ENCODE measurements around the gene FNDC3A.
A peak's percentile ranks its signal among the peaks of the same experiment; 100 is the strongest.

Gene FNDC3A

DNA sequence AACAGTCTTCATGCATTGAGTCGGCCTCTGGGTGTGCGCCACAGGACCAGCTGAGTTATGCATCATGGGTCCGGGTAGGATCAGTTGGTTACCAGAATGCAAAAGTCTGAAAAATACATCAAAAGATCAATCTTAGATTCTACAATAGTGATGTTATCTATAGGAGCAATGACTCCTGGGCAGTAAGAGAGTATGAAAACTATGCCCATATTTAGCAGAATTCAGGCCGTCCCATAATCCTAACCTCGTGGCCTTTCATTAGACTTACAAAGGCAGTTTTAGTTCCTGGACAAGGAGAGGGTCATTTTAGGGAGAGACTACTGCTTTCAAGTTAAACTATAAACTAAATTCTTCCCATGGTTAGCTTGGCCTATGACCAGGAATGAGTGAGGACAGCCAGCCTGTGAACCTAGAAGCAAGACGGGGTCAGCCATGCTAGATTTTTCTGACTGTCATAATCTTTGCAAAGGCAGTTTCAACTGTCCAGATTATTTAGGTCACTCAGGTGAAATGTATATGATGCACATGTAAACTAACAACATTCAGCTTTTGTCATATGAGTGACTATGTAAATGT lies 260.2 kb downstream of the FNDC3A start:
- Histone ChIP-seq H3K9me3 (ENCODE audit: severe bottlenecking) (no peaks in the 10 kb centered on the region), H3K4me1 (ENCODE audit: insufficient read depth, poor library complexity, severe bottlenecking) (no peaks in the 10 kb centered on the region), H3K4me3 (ENCODE audit: severe bottlenecking) (no peak overlapping the region), H3K27me3 (ENCODE audit: insufficient read depth, poor library complexity, severe bottlenecking) (no peaks in the 10 kb centered on the region), H3K36me3 (ENCODE audit: low read depth) (no peaks in the 10 kb centered on the region), H3K27ac (ENCODE audit: poor library complexity, severe bottlenecking) (no peak overlapping the region)
- DNase-seq (ENCODE audit: low spot score) (no peak), ATAC-seq (ENCODE audit: low read depth) (no peak)
- TF ChIP-seq, protein P1, sequence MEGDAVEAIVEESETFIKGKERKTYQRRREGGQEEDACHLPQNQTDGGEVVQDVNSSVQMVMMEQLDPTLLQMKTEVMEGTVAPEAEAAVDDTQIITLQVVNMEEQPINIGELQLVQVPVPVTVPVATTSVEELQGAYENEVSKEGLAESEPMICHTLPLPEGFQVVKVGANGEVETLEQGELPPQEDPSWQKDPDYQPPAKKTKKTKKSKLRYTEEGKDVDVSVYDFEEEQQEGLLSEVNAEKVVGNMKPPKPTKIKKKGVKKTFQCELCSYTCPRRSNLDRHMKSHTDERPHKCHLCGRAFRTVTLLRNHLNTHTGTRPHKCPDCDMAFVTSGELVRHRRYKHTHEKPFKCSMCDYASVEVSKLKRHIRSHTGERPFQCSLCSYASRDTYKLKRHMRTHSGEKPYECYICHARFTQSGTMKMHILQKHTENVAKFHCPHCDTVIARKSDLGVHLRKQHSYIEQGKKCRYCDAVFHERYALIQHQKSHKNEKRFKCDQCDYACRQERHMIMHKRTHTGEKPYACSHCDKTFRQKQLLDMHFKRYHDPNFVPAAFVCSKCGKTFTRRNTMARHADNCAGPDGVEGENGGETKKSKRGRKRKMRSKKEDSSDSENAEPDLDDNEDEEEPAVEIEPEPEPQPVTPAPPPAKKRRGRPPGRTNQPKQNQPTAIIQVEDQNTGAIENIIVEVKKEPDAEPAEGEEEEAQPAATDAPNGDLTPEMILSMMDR (IDR thresholded peaks at IDR 0.05; ENCODE audit: poor library complexity, severe bottlenecking), result no peak

DNA sequence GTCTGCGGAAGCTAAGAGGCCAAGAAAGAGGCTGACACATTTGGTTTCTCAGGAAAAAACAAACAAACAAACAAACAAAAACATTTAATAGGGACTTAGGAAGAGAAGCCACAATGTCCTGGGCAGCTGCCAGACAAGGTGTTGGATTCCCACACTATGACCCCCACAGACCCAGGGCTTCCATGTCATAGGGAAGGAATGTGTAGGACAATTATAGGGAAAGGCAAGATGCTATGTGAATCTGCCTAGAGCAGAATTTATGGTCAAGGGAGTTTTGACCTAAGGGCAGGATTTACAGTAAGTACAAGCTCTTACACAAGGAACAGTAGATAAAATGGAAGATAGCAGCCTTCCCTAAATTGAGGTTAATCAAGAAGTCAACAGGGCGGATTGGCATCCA lies 262.9 kb downstream of the FNDC3A start:
- no peaks in the 10 kb centered on the region for H3K4me1 ChIP-seq (ENCODE audit: insufficient read depth, poor library complexity, severe bottlenecking)
- no peak overlapping the region for H3K27ac ChIP-seq (ENCODE audit: poor library complexity, severe bottlenecking)
- H3K4me3 ChIP-seq (ENCODE audit: severe bottlenecking), result no peak overlapping the region
- ATAC-seq (ENCODE audit: low read depth), result no peak
- no peaks in the 10 kb centered on the region for H3K36me3 ChIP-seq (ENCODE audit: low read depth)
- TF ChIP-seq, protein P1 (IDR thresholded peaks at IDR 0.05; ENCODE audit: poor library complexity, severe bottlenecking), result no peak
- DNase-seq (ENCODE audit: low spot score), result no peak
- no peaks in the 10 kb centered on the region for H3K9me3 ChIP-seq (ENCODE audit: severe bottlenecking)
- H3K27me3 ChIP-seq (ENCODE audit: insufficient read depth, poor library complexity, severe bottlenecking), result no peaks in the 10 kb centered on the region

DNA sequence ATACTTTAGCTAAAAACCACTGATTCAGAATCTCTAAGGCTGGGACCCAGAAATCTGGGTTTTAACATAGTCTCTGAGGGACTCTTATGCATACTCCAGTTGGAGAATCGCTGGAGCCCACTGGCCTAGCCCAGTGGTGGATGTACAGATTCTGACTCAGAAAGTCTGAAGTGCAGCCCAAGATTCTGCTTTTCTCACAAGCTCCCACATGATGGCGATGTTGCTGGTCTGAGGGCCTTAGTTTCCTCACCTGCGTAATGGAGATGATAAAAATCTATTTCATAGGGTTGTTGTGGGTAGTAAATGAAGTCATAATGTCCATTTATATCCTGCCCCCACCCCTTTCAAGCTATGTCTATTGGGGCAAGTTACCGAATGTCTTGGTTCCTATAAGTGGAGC lies 264.3 kb downstream of the FNDC3A start:
- Histone ChIP-seq H3K4me1 (ENCODE audit: insufficient read depth, poor library complexity, severe bottlenecking) (no peaks in the 10 kb centered on the region), H3K4me3 (ENCODE audit: severe bottlenecking) (no peak overlapping the region), H3K27ac (ENCODE audit: poor library complexity, severe bottlenecking) (no peak overlapping the region), H3K9me3 (ENCODE audit: severe bottlenecking) (no peaks in the 10 kb centered on the region), H3K27me3 (ENCODE audit: insufficient read depth, poor library complexity, severe bottlenecking) (no peaks in the 10 kb centered on the region), H3K36me3 (ENCODE audit: low read depth) (no peaks in the 10 kb centered on the region)
- no peak for ATAC-seq (ENCODE audit: low read depth)
- no peak for DNase-seq (ENCODE audit: low spot score)
- TF ChIP-seq, protein P1 (IDR thresholded peaks at IDR 0.05; ENCODE audit: poor library complexity, severe bottlenecking), result peak; percentile 34

DNA sequence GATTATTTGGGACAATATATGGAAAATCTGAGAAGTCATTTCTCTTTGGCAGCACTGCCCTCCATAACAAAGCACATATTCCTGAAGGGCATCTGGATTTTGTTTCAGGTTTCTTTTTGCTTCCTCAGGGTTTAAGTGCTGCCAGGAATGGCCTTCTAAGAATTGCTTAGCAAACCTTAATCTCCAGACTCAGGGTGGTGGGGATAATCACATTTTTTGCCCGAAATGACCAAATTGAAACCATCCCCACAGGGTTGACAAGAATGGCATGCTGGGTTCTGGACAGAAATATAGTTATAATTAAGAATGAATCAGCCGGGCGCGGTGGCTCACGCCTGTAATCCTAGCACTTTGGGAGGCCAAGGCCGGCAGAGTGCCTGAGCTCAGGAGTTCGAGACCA lies 265.6 kb downstream of the FNDC3A start:
- Histone ChIP-seq H3K27me3 (ENCODE audit: insufficient read depth, poor library complexity, severe bottlenecking) (no peaks in the 10 kb centered on the region), H3K36me3 (ENCODE audit: low read depth) (no peaks in the 10 kb centered on the region), H3K9me3 (ENCODE audit: severe bottlenecking) (no peaks in the 10 kb centered on the region), H3K27ac (ENCODE audit: poor library complexity, severe bottlenecking) (no peak overlapping the region), H3K4me3 (ENCODE audit: severe bottlenecking) (no peak overlapping the region), H3K4me1 (ENCODE audit: insufficient read depth, poor library complexity, severe bottlenecking) (no peaks in the 10 kb centered on the region)
- TF ChIP-seq, protein P1 (IDR thresholded peaks at IDR 0.05; ENCODE audit: poor library complexity, severe bottlenecking), result no peak
- no peak for DNase-seq (ENCODE audit: low spot score)
- no peak for ATAC-seq (ENCODE audit: low read depth)

DNA sequence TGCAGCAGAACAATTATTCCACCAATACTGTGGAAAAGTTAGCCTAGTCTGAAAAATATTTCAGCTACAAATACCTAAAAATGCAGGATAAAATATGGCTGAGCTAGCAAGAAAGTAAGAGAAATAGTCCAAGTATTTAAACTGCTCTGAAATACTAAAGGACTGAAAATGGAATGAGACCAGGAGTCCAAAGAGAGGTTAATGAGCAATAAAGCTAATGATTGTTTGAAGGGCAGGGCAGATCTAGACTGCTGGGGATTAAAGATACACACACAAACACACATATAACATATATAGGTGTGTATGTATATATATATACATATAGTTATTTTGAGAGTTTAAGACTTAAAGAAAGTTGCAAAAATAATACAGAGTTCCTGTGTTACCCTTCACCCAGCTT lies 269.4 kb downstream of the FNDC3A start:
- ATAC-seq (ENCODE audit: low read depth) (no peak), DNase-seq (ENCODE audit: low spot score) (no peak)
- peaks cover 10% of the 10 kb centered on the region for H3K36me3 ChIP-seq (ENCODE audit: low read depth)
- TF ChIP-seq, protein P1 (IDR thresholded peaks at IDR 0.05; ENCODE audit: poor library complexity, severe bottlenecking), result no peak
- peaks cover 5% of the 10 kb centered on the region for H3K4me1 ChIP-seq (ENCODE audit: insufficient read depth, poor library complexity, severe bottlenecking)
- H3K27me3 ChIP-seq (ENCODE audit: insufficient read depth, poor library complexity, severe bottlenecking), result no peaks in the 10 kb centered on the region
- H3K4me3 ChIP-seq (ENCODE audit: severe bottlenecking), result no peak overlapping the region
- H3K9me3 ChIP-seq (ENCODE audit: severe bottlenecking), result no peaks in the 10 kb centered on the region
- H3K27ac ChIP-seq (ENCODE audit: poor library complexity, severe bottlenecking), result no peak overlapping the region

Measured in RWPE2 (cell line).